Stromal cell of bone marrow (primary cell): Measurements from ENCODE around the gene PDE3B.
"Not testable (repeated sequence)": the region's sequence is repeated elsewhere in the genome, so short reads cannot be mapped to it uniquely, and the experiment has no call there.

Experiments used
- DNase-seq: peaks from one replicate; pipeline ENCODE4 v3.0.0-alpha.2; 2012; ENCODE audit warnings: low read depth

PDE3B gene

DNA sequence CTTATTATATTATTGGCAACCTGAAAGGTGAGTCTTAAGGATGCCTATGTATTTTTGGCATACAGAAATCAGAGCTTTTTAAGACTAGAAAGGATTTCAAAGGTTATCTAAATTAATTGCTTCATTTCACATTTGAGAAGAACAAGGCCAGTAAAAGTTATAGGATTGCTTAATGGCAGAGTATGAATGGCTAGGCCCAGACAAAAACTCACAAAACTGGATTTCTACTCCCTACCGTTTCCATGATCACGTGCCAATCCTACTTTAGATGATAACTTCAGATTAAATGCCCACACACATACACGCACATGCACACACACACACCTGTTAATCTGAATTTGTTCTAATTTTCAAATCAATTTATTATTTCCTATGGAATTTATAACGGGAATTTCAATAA lies 1.8 kb upstream of the PDE3B start:
- no peak for DNase-seq

DNA sequence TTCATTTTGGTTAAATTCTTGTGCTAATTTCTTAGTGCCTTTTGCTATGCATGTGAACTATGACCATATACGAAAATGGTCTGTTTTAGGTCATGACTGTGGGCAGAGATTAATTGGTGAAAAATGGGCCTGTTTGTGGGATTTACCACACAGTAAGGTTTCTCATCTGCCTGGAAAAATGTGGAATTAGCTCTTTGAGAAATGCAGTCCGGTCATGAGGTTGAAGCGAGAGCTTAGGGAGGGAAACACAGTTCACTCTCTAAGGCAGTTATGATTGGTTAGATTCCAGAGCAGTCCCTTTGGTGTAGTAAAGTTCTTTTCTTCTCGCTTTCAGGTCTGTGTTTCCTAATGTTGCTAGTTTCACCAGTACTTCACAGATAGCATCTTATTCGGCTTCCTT lies 1.2 kb upstream of the PDE3B start:
- DNase-seq: no peak

DNA sequence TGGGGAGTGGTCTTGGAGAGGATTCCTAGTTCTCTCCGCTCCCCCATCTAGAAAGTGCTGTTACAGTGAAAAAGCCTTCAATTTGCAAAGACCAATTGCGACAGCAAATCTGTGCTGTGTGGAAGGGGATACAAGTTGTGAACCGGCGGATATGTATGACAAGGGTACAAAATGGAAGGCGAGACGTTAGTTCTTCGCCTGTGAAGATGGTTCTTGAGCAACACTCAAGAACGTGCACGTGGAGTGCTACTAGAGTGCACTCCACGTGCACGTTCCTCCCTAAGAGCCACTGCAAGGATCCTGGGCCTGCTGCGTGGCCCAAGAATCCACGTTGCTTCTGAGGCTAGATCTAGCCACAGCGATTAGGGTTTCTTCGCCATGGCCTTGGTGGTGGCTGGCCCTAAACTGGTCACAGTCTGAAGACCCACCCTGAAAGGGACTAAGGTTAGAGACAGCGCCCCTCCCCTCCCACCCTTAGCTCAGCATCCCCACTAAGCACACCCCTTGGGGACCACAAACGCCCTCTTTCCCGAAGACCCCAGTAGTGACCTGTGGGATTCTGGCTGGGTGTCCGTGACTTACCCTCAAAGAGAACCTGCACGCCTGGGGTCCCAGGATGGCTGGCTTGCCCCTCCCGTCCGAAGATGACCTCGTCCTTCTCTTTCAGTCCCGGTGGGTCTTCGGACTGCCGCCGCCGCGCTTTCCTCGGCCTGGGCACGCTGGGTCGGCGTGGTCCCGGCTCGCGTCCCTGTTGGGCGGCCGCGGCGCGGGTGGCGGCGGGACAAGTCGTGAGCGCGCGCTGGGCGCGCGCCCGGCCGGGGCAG lies 519 bp upstream of the PDE3B start:
- no peak for DNase-seq

DNA sequence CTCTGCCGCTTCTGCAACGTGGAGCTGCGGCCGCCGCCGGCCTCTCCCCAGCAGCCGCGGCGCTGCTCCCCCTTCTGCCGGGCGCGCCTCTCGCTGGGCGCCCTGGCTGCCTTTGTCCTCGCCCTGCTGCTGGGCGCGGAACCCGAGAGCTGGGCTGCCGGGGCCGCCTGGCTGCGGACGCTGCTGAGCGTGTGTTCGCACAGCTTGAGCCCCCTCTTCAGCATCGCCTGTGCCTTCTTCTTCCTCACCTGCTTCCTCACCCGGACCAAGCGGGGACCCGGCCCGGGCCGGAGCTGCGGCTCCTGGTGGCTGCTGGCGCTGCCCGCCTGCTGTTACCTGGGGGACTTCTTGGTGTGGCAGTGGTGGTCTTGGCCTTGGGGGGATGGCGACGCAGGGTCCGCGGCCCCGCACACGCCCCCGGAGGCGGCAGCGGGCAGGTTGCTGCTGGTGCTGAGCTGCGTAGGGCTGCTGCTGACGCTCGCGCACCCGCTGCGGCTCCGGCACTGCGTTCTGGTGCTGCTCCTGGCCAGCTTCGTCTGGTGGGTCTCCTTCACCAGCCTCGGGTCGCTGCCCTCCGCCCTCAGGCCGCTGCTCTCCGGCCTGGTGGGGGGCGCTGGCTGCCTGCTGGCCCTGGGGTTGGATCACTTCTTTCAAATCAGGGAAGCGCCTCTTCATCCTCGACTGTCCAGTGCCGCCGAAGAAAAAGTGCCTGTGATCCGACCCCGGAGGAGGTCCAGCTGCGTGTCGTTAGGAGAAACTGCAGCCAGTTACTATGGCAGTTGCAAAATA lies 816 bp downstream of the PDE3B start:
- DNase-seq: no peak

GRCh38 chr11:14645015-14645912 lies 1.7 kb downstream of the PDE3B start:
- DNase-seq: no peak

- no peak for DNase-seq
These were observed 2.6 kb downstream of the PDE3B start for GRCh38 chr11:14645985-14646900.

- no peak for DNase-seq
These were observed 6.5 kb downstream of the PDE3B start for GRCh38 chr11:14650064-14650463.

GRCh38 chr11:14653090-14653489 lies 9.5 kb downstream of the PDE3B start:
- DNase-seq: no peak

DNA sequence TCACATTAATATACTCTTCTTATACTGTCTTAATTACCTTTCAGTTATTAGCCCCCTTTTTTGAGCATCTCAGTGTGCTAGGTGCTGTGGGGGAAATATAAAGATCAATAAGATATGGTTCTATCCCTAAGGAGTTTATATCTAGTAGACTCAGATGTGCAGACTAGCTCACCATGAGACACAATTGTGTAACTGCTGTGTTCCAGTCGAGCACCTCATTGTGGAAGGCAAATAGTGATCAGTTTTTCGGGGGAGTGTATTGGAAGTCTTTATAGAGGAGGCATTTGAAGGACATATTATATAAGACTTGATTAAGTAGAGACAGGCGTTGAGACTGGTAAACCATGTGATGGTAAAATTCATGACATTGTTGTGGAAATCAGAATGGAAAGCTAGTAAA lies 11.8 kb downstream of the PDE3B start:
- DNase-seq: no peak

DNA sequence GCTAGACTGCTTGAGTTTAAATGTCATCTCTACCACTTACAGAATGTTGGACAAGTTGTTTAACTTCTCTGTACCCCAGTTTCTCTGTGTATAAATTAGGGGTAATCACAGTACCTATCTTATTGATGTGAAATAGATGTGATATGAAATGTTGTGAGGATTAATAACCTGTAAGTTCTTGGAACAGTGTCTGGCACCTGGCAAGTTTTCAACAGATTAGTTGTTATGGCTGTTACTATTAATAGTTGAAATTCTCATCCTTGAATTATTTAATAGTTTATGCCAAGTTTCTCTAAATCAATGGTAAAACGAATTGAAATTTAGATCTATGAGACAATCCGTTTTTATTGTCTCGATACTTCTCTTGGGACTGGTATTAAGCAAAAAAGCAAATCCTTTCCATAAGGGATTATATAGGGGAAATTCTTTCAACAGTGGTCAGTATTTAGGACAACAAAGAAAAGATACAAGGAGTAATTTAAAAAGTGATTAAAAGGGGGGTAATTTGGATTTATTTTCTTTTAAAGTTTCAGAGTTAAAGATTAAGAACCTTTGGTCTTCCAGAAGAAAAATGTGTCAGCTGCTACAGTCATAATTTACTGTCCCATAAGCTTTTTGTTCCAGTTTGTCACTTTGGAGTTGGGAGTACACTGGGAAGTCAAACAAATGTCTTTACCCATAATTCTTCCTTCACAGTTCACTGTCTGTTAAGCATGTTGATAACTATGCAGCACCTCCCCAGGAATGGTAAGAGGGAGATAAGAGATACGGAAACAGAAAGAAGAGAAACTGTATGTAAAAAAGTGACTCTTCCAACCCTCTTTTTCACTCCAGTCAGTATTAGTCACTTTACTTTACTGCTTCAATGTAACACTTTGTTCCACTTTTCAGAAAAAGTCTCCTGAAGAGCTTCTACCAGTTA lies 13.2 kb downstream of the PDE3B start:
- DNase-seq: no peak

GRCh38 chr11:14657841-14658240 lies 14.2 kb downstream of the PDE3B start:
- no peak for DNase-seq

GRCh38 chr11:14664926-14665325 lies 21.3 kb downstream of the PDE3B start:
- DNase-seq: not testable (repeated sequence)

GRCh38 chr11:14667329-14667728 lies 23.7 kb downstream of the PDE3B start:
- not testable (repeated sequence) for DNase-seq

- DNase-seq: no peak
These were observed 25.2 kb downstream of the PDE3B start for GRCh38 chr11:14668731-14669301.

- DNase-seq: no peak
These were observed 25.9 kb downstream of the PDE3B start for GRCh38 chr11:14669499-14669898.

DNA sequence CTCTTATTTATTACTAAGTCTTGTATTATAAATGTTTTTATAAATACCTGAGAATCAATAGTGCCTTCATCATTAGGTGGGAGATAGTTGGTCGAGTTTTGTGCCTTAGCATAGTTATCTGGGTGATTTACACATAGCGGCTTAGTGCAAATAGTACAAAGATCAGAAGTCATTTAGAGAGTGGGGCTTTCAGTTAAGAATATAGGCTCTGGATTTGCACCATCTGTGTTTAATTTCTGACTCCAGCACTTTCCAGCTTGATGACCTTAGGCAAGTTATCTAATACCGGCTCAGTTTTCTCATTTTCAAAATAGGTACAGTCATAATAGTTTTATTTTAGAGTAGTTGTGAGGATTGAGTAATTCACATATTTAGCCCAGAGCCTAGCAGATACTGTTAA lies 26.4 kb downstream of the PDE3B start:
- no peak for DNase-seq

- DNase-seq: peak; percentile 17
These were observed 29.0 kb downstream of the PDE3B start for GRCh38 chr11:14672635-14673034.

GRCh38 chr11:14673421-14673820 lies 29.8 kb downstream of the PDE3B start:
- no peak for DNase-seq

- DNase-seq: no peak
These were observed 30.3 kb downstream of the PDE3B start for GRCh38 chr11:14673824-14674405.
